SK-N-SH (cell line): Measurements from ENCODE around the gene TSEN15. TPM values are rescaled to one million over a fixed set of nuclear protein-coding genes. Genes with fewer than 3 reads are reported as not detected.

ENCODE experiments used
- CTCF ChIA-PET: fragments of 300-600, 350-600 bp; formaldehyde crosslinking; extraction: SDS; loops from one replicate; lab custom pipeline; 2021; lab: Yijun Ruan, JAX
- POLR2A ChIA-PET: fragments of 350-600 bp; sonication (Branson Sonifier 250); formaldehyde crosslinking; extraction: SDS; loops from one replicate; lab custom pipeline; 2020; ENCODE audit warnings: antibody characterized with exemption, inconsistent platforms; lab: Yijun Ruan, JAX
- DNase-seq: peaks from one replicate; pipeline ENCODE4 v3.0.0; 2012
- H2AFZ ChIP-seq: fragments of 200-600 bp; sonication (generic); 2 replicates; pipeline ENCODE4 v1.8.1; 2016; ENCODE audit warnings: antibody characterized with exemption, mild to moderate bottlenecking, low read depth
- H3F3A ChIP-seq: fragments of 200-600 bp; sonication (generic); replicated peaks from 2 replicates; pipeline ENCODE3; 2016; ENCODE audit warnings: antibody characterized with exemption, mild to moderate bottlenecking; ENCODE audit not compliant: insufficient read depth
- H3K27ac ChIP-seq, 2 experiments: fragments of 200-500 bp in 1 of 2; fragments of 200-600 bp in 1 of 2; sonication (Bioruptor generic) in 1 of 2; sonication (generic), shearing (Covaris generic) in 1 of 2; 2 replicates each; pipeline versions ENCODE4 v1.5.1 to v1.6.1; 2014 to 2016; ENCODE audit warnings: low read depth in 2 of 2, inconsistent platforms in 1 of 2, low read length in 1 of 2, mild to moderate bottlenecking in 1 of 2, mixed read lengths in 1 of 2
- H3K27me3 ChIP-seq: fragments of 200-600 bp; sonication (generic), shearing (Covaris generic); 2 replicates; pipeline ENCODE4 v1.6.1; 2016; ENCODE audit warnings: mixed run types; ENCODE audit not compliant: insufficient read depth
- H3K36me3 ChIP-seq, 2 experiments: fragments of 200-500 bp in 1 of 2; fragments of 200-600 bp in 1 of 2; sonication (Bioruptor generic) in 1 of 2; sonication (generic) in 1 of 2; replicated peaks in 1 of 2; 2 replicates each; pipeline versions ENCODE3 to v1.5.1; 2014 to 2016; ENCODE audit warnings: low read length in 1 of 2, mild to moderate bottlenecking in 1 of 2; ENCODE audit not compliant: insufficient read depth in 2 of 2, control insufficient read depth in 1 of 2
- H3K4me1 ChIP-seq, 2 experiments: fragments of 200-500 bp in 1 of 2; fragments of 200-600 bp in 1 of 2; sonication (Bioruptor generic) in 1 of 2; sonication (generic), shearing (Covaris generic) in 1 of 2; 2 replicates each; pipeline versions ENCODE4 v1.5.1 to v1.6.1; 2014 to 2016; ENCODE audit warnings: low read depth in 1 of 2, low read length in 1 of 2, mixed run types in 1 of 2; ENCODE audit not compliant: insufficient read depth in 2 of 2, control insufficient read depth in 1 of 2
- H3K4me2 ChIP-seq: fragments of 200-600 bp; sonication (generic), shearing (Covaris generic); 2 replicates; pipeline ENCODE4 v1.6.1; 2017; ENCODE audit warnings: mixed run types
- H3K4me3 ChIP-seq, 2 experiments: fragments of 200-500 bp in 1 of 2; fragments of 200-600 bp in 1 of 2; sonication (Bioruptor generic) in 1 of 2; sonication (generic), shearing (Covaris generic) in 1 of 2; 2 replicates each; pipeline versions ENCODE4 v1.5.1 to v1.8.1; 2014 to 2016; ENCODE audit warnings: low read depth in 2 of 2, inconsistent platforms in 1 of 2, low read length in 1 of 2, mild to moderate bottlenecking in 1 of 2, mixed read lengths in 1 of 2, moderate library complexity in 1 of 2
- H3K79me2 ChIP-seq: fragments of 200-600 bp; sonication (generic); 2 replicates; pipeline ENCODE4 v1.8.1; 2017; ENCODE audit warnings: mild to moderate bottlenecking; ENCODE audit not compliant: insufficient read depth
- H3K9ac ChIP-seq: fragments of 200-600 bp; sonication (generic); 2 replicates; pipeline ENCODE4 v1.6.1; 2017; ENCODE audit warnings: mixed run types
- H3K9me2 ChIP-seq: fragments of 200-600 bp; sonication (generic); 2 replicates; pipeline ENCODE4 v1.6.1; 2017; ENCODE audit warnings: mixed run types
- H3K9me3 ChIP-seq: fragments of 200-600 bp; sonication (generic); 2 replicates; pipeline ENCODE4 v1.6.1; 2017; ENCODE audit warnings: mixed run types, mild to moderate bottlenecking, moderate library complexity
- H4K20me1 ChIP-seq: fragments of 200-600 bp; sonication (generic); 2 replicates; pipeline ENCODE4 v1.6.1; 2017; ENCODE audit warnings: mild to moderate bottlenecking, mixed run types; ENCODE audit not compliant: insufficient read depth
- CHD2 ChIP-seq: fragments of 150-350 bp; IDR thresholded peaks from 2 replicates; pipeline ENCODE4 v1.6.1; 2018; ENCODE audit warnings: low read length; ENCODE audit not compliant: partially characterized antibody
- EZH2phosphoT487 ChIP-seq: fragments of 200-600 bp; sonication (generic); IDR thresholded peaks from 2 replicates; pipeline ENCODE4 v1.6.1; 2017; ENCODE audit warnings: low read depth, mixed run types, mild to moderate bottlenecking, antibody characterized with exemption, moderate library complexity, borderline replicate concordance
- FOXJ3 ChIP-seq: sonication (generic); formaldehyde crosslinking; IDR thresholded peaks from 2 replicates; pipeline ENCODE4 v1.5.1; 2020; ENCODE audit warnings: mild to moderate bottlenecking, missing genetic modification reagents
- FOXM1 ChIP-seq: IDR thresholded peaks from 2 replicates; pipeline ENCODE4 v1.4.0; 2012; ENCODE audit warnings: low read depth, mild to moderate bottlenecking
- GABPA ChIP-seq: IDR thresholded peaks from 2 replicates; pipeline ENCODE4 v1.4.0; 2012; ENCODE audit warnings: low read depth, mild to moderate bottlenecking
- GATA2 ChIP-seq: sonication (generic); formaldehyde crosslinking; IDR thresholded peaks from 2 replicates; pipeline ENCODE4 v1.5.0; 2020; ENCODE audit warnings: mild to moderate bottlenecking, missing genetic modification reagents
- JUND ChIP-seq: IDR thresholded peaks from 2 replicates; pipeline ENCODE4 v1.4.0; 2012
- MEF2A ChIP-seq: IDR thresholded peaks from 2 replicates; pipeline ENCODE4 v1.4.0; 2012; ENCODE audit warnings: low read depth, borderline replicate concordance
- MXI1 ChIP-seq: IDR thresholded peaks from 2 replicates; pipeline ENCODE4 v1.6.1; 2012; ENCODE audit warnings: mild to moderate bottlenecking, low read depth, low read length, improper control_type of control experiment
- NRF1 ChIP-seq: IDR thresholded peaks from 2 replicates; pipeline ENCODE4 v1.6.1; 2012; ENCODE audit warnings: low read depth, mild to moderate bottlenecking, low read length
- POLR2AphosphoS5 ChIP-seq: IDR thresholded peaks from 2 replicates; pipeline ENCODE4 v1.6.1; 2012; ENCODE audit warnings: low read depth, low read length
- RAD21 ChIP-seq: IDR thresholded peaks from 2 replicates; pipeline ENCODE4 v1.6.1; 2012; ENCODE audit warnings: mild to moderate bottlenecking, low read length
- RCOR1 ChIP-seq: fragments of 150-350 bp; IDR thresholded peaks from 2 replicates; pipeline ENCODE4 v1.6.1; 2017; ENCODE audit warnings: antibody characterized with exemption, low read length
- RFX5 ChIP-seq: IDR thresholded peaks from 2 replicates; pipeline ENCODE4 v1.6.1; 2012; ENCODE audit warnings: mild to moderate bottlenecking, improper control_type of control experiment, low read length
- RXRA ChIP-seq: IDR thresholded peaks from 2 replicates; pipeline ENCODE4 v1.4.0; 2012; ENCODE audit warnings: low read depth, mild to moderate bottlenecking, borderline replicate concordance
- SIN3A ChIP-seq: IDR thresholded peaks from 2 replicates; pipeline ENCODE4 v1.6.1; 2012; ENCODE audit warnings: low read depth, mild to moderate bottlenecking, low read length, moderate library complexity, borderline replicate concordance
- TAF1 ChIP-seq: IDR thresholded peaks from 2 replicates; pipeline ENCODE4 v1.6.1; 2012; ENCODE audit warnings: low read depth, mild to moderate bottlenecking, low read length, moderate library complexity, borderline replicate concordance
- TEAD4 ChIP-seq: IDR thresholded peaks from 2 replicates; pipeline ENCODE4 v1.4.0; 2012; ENCODE audit warnings: mild to moderate bottlenecking, borderline replicate concordance; ENCODE audit not compliant: insufficient read depth
- WGBS: methylation state at CpG from one replicate; pipeline ENCODE4 v1.1.6; 2017; ENCODE audit warnings: low lambda C conversion rate; 5-methylcytosine and 5-hydroxymethylcytosine counted together
- polyA plus RNA-seq, 3 experiments: library from polyadenylated mRNA; depleted of rRNA; stranded (reverse); fragments of >200 nt; gene quantifications; 2 replicates each; pipeline ENCODE4 v1.2.3, GENCODE V29; 2012
- TF ChIP-seq, protein P1 (sequence below): IDR thresholded peaks from 2 replicates; pipeline ENCODE4 v1.6.1; 2012; ENCODE audit warnings: mild to moderate bottlenecking, low read depth, low read length, moderate library complexity
- TF ChIP-seq, protein P2 (sequence below): fragments of 150-350 bp; IDR thresholded peaks from 2 replicates; pipeline ENCODE4 v1.6.1; 2016; ENCODE audit warnings: mild to moderate bottlenecking, low read depth, low read length
- TF ChIP-seq, protein P3 (sequence below): fragments of 200-600 bp; sonication (generic); IDR thresholded peaks from 2 replicates; pipeline ENCODE4 v1.6.1; 2017; ENCODE audit warnings: antibody characterized with exemption, mild to moderate bottlenecking, moderate library complexity

Gene TSEN15
- polyA plus RNA-seq, 1 of the 3 experiments (the other 2 are of a cell fraction) = 29.0 TPM

DNA sequence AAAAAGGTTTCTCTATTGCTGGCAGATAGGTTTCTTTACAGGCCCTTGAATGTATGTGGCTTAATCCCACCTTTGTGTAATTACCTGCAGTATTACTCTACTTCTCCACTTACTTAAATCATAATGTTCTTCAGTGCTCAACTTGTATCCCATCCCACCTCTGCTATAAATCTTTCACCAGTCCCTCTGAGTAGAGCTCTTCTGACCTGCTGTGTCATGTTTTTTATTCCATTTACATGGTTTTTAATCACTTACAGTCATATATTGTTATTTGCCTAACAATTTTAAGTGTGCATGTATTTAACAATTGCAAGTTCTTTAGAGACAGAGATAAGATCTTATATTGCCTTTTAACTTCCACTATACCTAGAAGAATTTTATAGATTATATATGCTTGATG lies 2.4 kb downstream of the TSEN15 start:
- H3K36me3 ChIP-seq = peaks cover 21 to 32% of the 10 kb centered on the region in 2 experiments
- ChIA-PET POLR2A (no interaction called here), CTCF (interaction anchor here (0.6 to 1.7 kb wide), 4 partner anchors 12 to 1114 kb away, joined by 3 to 5 read pairs (median 3); no protein-coding TSS in a partner anchor)
- H3K9me2 ChIP-seq = no peaks in the 10 kb centered on the region
- peaks cover 22 to 25% of the 10 kb centered on the region in 2 experiments for H3K4me1 ChIP-seq
- no peak overlapping the region for H2AFZ ChIP-seq
- peaks cover 45% of the 10 kb centered on the region for H3K79me2 ChIP-seq
- peaks cover 30% of the 10 kb centered on the region for H3F3A ChIP-seq
- no peak overlapping the region for H3K9ac ChIP-seq
- H3K27me3 ChIP-seq = no peaks in the 10 kb centered on the region
- TF ChIP-seq GATA2 (CRISPR knock-in tag) (no peak), RXRA (no peak), MXI1 (no peak)
- TF ChIP-seq, protein P1, sequence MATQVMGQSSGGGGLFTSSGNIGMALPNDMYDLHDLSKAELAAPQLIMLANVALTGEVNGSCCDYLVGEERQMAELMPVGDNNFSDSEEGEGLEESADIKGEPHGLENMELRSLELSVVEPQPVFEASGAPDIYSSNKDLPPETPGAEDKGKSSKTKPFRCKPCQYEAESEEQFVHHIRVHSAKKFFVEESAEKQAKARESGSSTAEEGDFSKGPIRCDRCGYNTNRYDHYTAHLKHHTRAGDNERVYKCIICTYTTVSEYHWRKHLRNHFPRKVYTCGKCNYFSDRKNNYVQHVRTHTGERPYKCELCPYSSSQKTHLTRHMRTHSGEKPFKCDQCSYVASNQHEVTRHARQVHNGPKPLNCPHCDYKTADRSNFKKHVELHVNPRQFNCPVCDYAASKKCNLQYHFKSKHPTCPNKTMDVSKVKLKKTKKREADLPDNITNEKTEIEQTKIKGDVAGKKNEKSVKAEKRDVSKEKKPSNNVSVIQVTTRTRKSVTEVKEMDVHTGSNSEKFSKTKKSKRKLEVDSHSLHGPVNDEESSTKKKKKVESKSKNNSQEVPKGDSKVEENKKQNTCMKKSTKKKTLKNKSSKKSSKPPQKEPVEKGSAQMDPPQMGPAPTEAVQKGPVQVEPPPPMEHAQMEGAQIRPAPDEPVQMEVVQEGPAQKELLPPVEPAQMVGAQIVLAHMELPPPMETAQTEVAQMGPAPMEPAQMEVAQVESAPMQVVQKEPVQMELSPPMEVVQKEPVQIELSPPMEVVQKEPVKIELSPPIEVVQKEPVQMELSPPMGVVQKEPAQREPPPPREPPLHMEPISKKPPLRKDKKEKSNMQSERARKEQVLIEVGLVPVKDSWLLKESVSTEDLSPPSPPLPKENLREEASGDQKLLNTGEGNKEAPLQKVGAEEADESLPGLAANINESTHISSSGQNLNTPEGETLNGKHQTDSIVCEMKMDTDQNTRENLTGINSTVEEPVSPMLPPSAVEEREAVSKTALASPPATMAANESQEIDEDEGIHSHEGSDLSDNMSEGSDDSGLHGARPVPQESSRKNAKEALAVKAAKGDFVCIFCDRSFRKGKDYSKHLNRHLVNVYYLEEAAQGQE = no peak
- no peak for DNase-seq
- no peak overlapping the region for H3K4me3 ChIP-seq
- H3K9me3 ChIP-seq = no peaks in the 10 kb centered on the region
- H3K4me2 ChIP-seq = 0 out of 2 replicates have a peak overlapping the region, but pooled peaks have one; percentile 22
- no peaks in the 10 kb centered on the region for H4K20me1 ChIP-seq
- H3K27ac ChIP-seq = no peak overlapping the region

DNA sequence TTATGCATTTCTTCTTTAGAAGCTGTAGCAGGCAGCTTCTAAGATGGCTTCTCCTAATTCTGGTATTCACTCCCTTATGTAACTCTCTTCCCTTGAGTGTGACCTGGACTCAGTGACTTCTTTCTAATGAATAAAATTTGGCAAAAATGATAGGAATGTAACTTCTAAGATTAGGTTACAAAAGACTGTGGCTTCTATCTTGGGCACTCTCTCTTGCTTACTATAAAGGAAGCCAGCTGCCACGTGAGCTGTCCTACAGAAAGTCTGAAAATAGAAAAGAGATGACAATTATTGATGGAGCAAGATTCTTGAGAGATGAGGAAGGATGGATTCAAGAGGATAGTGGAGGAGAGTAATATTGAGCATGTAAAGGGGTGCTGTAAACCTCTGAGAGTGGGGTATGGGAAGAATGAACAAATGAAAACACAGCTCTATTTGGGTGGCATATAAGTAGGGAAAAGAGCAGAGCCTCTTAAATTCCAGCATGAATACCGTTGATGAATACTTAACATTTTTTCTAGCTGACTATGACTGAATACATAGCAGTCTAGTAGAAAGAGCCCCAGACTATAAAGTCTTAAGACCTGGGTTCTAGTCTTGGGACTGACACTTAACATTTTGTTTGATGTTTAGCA lies 5.5 kb downstream of the TSEN15 start:
- H3K4me2 ChIP-seq = peak overlapping the region; percentile 65
- peak overlapping the region; percentile 2 to 29; a peak in 1 of 4 replicates for H3K4me3 ChIP-seq
- H3K79me2 ChIP-seq = peaks cover 67% of the 10 kb centered on the region
- H3K27me3 ChIP-seq = no peaks in the 10 kb centered on the region
- H4K20me1 ChIP-seq = no peaks in the 10 kb centered on the region
- peaks cover 18 to 29% of the 10 kb centered on the region in 2 experiments; a peak in 3 of 4 replicates for H3K4me1 ChIP-seq
- POLR2A ChIA-PET = no interaction called here
- H3K9me3 ChIP-seq = 0 out of 2 replicates have a peak, but pooled peaks cover 3% of the 10 kb centered on the region
- H3K9ac ChIP-seq = peak overlapping the region; percentile 27; the same call in 1 of the 2 replicates
- peaks cover 40 to 44% of the 10 kb centered on the region in 2 experiments for H3K36me3 ChIP-seq
- CTCF ChIA-PET = interaction anchor here (1.5 to 1.6 kb wide), 2 partner anchors 607 to 635 kb away, joined by 4 to 10 read pairs; no protein-coding TSS in a partner anchor
- peaks cover 31% of the 10 kb centered on the region for H3F3A ChIP-seq
- no peak for DNase-seq
- peak overlapping the region; percentile 81 to 87 for H3K27ac ChIP-seq
- 4% methylated on average over 2 of the region's 2 CpGs for WGBS
- H2AFZ ChIP-seq = peak overlapping the region; percentile 43; the same call in 1 of the 2 replicates
- H3K9me2 ChIP-seq = no peaks in the 10 kb centered on the region
- no peak for TF ChIP-seq NRF1
- TF ChIP-seq EZH2phosphoT487 = no peak
- TF ChIP-seq, protein P2, sequence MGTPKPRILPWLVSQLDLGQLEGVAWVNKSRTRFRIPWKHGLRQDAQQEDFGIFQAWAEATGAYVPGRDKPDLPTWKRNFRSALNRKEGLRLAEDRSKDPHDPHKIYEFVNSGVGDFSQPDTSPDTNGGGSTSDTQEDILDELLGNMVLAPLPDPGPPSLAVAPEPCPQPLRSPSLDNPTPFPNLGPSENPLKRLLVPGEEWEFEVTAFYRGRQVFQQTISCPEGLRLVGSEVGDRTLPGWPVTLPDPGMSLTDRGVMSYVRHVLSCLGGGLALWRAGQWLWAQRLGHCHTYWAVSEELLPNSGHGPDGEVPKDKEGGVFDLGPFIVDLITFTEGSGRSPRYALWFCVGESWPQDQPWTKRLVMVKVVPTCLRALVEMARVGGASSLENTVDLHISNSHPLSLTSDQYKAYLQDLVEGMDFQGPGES = no peak
- no peak for TF ChIP-seq FOXJ3 (CRISPR knock-in tag)
- peak; percentile 65; the same call in 1 of the 2 replicates for TF ChIP-seq FOXM1
- peak; percentile 64 for TF ChIP-seq JUND
- TF ChIP-seq, protein P3, sequence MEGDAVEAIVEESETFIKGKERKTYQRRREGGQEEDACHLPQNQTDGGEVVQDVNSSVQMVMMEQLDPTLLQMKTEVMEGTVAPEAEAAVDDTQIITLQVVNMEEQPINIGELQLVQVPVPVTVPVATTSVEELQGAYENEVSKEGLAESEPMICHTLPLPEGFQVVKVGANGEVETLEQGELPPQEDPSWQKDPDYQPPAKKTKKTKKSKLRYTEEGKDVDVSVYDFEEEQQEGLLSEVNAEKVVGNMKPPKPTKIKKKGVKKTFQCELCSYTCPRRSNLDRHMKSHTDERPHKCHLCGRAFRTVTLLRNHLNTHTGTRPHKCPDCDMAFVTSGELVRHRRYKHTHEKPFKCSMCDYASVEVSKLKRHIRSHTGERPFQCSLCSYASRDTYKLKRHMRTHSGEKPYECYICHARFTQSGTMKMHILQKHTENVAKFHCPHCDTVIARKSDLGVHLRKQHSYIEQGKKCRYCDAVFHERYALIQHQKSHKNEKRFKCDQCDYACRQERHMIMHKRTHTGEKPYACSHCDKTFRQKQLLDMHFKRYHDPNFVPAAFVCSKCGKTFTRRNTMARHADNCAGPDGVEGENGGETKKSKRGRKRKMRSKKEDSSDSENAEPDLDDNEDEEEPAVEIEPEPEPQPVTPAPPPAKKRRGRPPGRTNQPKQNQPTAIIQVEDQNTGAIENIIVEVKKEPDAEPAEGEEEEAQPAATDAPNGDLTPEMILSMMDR = no peak
- no peak for TF ChIP-seq SIN3A
- TF ChIP-seq GABPA = no peak
- no peak for TF ChIP-seq RFX5
- TF ChIP-seq TAF1 = no peak
- no peak for TF ChIP-seq RCOR1
- peak; percentile 85 for TF ChIP-seq MEF2A
- TF ChIP-seq RXRA = 0 out of 2 replicates have a peak, but pooled peaks have one; percentile 5
- TF ChIP-seq MXI1 = no peak
- TF ChIP-seq GATA2 (CRISPR knock-in tag) = no peak
- TF ChIP-seq TEAD4 = peak; percentile 70; the same call in 1 of the 2 replicates
- no peak for TF ChIP-seq POLR2AphosphoS5
- no peak for TF ChIP-seq CHD2
- no peak for TF ChIP-seq RAD21
